DOHH2 (cell line): ENCODE results near the gene TBPL1.

ENCODE experiments used
- EZH2phosphoT487 ChIP-seq: fragments of 200-600 bp; sonication (generic); IDR thresholded peaks from 2 replicates; pipeline ENCODE4 v1.6.1; 2017; ENCODE audit warnings: borderline replicate concordance, mild to moderate bottlenecking, antibody characterized with exemption, low read length, moderate library complexity, mixed read lengths
- TF ChIP-seq, protein P1 (sequence below): fragments of 200-600 bp; sonication (generic); IDR thresholded peaks from one replicate; pipeline ENCODE4 v1.5.1; 2014; ENCODE audit warnings: antibody characterized with exemption, mild to moderate bottlenecking, low read depth, low read length; ENCODE audit not compliant: poor library complexity, severe bottlenecking

DNA sequence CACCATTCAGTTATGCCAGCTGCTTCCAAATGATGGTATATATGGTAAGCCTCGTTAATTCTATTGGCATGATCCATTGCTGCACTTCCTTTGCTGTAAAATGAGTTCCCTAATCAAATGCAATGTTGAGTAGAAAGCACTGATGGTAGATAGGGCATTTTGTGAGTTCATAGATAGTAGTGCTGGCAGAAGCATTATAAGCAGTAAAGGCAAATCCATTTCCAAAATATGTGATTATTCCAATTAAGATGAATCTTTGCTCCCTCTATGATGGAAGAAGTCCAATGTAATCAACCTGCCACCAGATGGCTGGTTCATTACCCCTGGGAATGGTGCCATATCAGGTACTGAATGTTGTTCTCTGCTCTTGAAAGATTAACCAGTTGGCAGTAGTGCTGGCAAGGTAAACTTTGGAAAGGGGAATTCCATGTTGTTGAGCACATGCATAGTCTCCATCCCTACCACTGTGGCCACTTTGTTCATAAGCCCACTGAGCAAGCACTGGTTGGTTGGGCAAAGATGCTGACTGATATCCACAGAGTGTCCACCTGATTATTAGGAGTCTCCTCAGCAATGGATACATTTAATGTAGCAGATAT, 5.6 kb upstream of the TBPL1 start:
- no peak for TF ChIP-seq EZH2phosphoT487
- TF ChIP-seq, protein P1, sequence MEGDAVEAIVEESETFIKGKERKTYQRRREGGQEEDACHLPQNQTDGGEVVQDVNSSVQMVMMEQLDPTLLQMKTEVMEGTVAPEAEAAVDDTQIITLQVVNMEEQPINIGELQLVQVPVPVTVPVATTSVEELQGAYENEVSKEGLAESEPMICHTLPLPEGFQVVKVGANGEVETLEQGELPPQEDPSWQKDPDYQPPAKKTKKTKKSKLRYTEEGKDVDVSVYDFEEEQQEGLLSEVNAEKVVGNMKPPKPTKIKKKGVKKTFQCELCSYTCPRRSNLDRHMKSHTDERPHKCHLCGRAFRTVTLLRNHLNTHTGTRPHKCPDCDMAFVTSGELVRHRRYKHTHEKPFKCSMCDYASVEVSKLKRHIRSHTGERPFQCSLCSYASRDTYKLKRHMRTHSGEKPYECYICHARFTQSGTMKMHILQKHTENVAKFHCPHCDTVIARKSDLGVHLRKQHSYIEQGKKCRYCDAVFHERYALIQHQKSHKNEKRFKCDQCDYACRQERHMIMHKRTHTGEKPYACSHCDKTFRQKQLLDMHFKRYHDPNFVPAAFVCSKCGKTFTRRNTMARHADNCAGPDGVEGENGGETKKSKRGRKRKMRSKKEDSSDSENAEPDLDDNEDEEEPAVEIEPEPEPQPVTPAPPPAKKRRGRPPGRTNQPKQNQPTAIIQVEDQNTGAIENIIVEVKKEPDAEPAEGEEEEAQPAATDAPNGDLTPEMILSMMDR = no peak
